Skeletal muscle tissue (tissue), 4 donors: ENCODE data around the gene SDE2. TPM values are rescaled to one million over a fixed set of nuclear protein-coding genes. Genes with fewer than 3 reads are reported as not detected.

ENCODE experiments used
- H3K27ac ChIP-seq: one replicate; pipeline ENCODE4 v1.7.0; 2013; ENCODE audit warnings: mild to moderate bottlenecking, low read depth, low read length, inconsistent platforms
- H3K27me3 ChIP-seq, 3 donors: one replicate each; pipeline ENCODE4 v1.7.0; 2013; ENCODE audit warnings: low read length in 3 of 3; ENCODE audit not compliant: control insufficient read depth in 3 of 3, insufficient read depth in 3 of 3
- H3K36me3 ChIP-seq, 3 donors: one replicate each; pipeline ENCODE4 v1.7.0; 2013; ENCODE audit warnings: low read length in 3 of 3; ENCODE audit not compliant: control insufficient read depth in 3 of 3, insufficient read depth in 3 of 3
- H3K4me1 ChIP-seq, 3 donors: one replicate each; pipeline ENCODE4 v1.7.0; 2013; ENCODE audit warnings: low read length in 3 of 3, mild to moderate bottlenecking in 3 of 3; ENCODE audit not compliant: control insufficient read depth in 3 of 3, insufficient read depth in 3 of 3
- H3K4me3 ChIP-seq, 3 donors: one replicate each; pipeline ENCODE4 v1.7.0; 2013; ENCODE audit warnings: low read length in 3 of 3
- H3K9ac ChIP-seq, 3 donors: one replicate each; pipeline ENCODE4 v1.7.0; 2013; ENCODE audit warnings: low read length in 3 of 3, mild to moderate bottlenecking in 3 of 3, moderate library complexity in 2 of 3, low read depth in 1 of 3
- H3K9me3 ChIP-seq, 3 donors: one replicate each; pipeline ENCODE4 v1.7.0; 2013; ENCODE audit warnings: low read length in 3 of 3; ENCODE audit not compliant: control insufficient read depth in 3 of 3
- total RNA-seq: library from RNA; depleted of rRNA; stranded (reverse); fragments of >200 nt; gene quantifications from one replicate; pipeline ENCODE4 v1.2.3, GENCODE V29; 2014
- donor health status: Osteomylitis.

SDE2 gene
- total RNA-seq, 1 donor from 2014 or later, result 28.2 TPM

GRCh38 chr1:225963735-225964530 lies 35.2 kb downstream of the SDE2 start:
- H3K9ac ChIP-seq, result no peak overlapping the region
- no peaks in the 10 kb centered on the region for H3K36me3 ChIP-seq
- H3K9me3 ChIP-seq, result no peaks in the 10 kb centered on the region
- H3K27me3 ChIP-seq, result no peaks in the 10 kb centered on the region
- no peak overlapping the region for H3K27ac ChIP-seq
- H3K4me3 ChIP-seq, result no peak overlapping the region
- no peaks in the 10 kb centered on the region for H3K4me1 ChIP-seq

GRCh38 chr1:225962440-225962975 lies 36.6 kb downstream of the SDE2 start:
- no peaks in the 10 kb centered on the region for H3K36me3 ChIP-seq
- no peaks in the 10 kb centered on the region for H3K9me3 ChIP-seq
- H3K27ac ChIP-seq, result no peak overlapping the region
- H3K9ac ChIP-seq, result no peak overlapping the region
- H3K4me1 ChIP-seq, result no peaks in the 10 kb centered on the region
- no peak overlapping the region for H3K4me3 ChIP-seq
- no peaks in the 10 kb centered on the region for H3K27me3 ChIP-seq

DNA sequence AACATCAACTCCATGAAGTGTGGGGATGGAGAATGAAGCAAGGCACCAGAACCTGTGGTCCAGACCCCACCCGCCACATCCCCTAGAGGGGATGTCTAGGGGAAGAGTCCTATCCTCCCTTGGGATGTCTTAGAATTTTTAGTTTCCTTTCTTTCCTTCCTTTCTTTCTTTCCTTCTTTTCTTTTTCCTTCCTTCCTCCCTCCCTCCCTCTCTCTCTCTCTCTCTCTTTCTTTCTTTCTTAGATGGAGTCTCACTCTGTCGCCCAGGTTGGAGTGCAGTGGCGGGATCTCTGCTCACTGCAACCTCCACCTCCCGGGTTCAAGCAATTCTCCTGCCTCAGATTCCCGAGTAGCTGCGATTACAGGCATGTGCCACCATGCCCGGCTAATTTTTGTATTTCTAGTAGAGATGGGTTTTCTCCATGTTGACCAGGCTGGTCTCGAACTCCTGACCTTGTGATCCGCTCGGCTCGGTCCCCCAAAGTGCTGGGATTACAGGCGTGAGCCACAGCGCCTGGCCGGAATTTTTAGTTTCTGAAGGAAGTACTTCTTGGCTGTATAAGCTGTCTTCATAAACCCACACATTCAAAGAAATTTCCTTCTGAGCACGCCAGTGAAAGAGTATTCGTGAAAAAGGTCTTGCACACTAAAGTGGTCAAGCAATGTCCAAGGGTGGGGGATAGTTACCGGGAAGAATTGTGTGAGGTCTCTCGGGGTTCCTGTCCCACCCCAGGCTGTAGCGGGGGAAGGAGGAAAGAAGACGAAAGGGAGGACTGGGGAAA lies 37.3 kb downstream of the SDE2 start:
- H3K4me1 ChIP-seq, result no peaks in the 10 kb centered on the region
- no peaks in the 10 kb centered on the region for H3K9me3 ChIP-seq
- H3K36me3 ChIP-seq, result no peaks in the 10 kb centered on the region
- no peak overlapping the region for H3K4me3 ChIP-seq
- no peak overlapping the region for H3K27ac ChIP-seq
- no peaks in the 10 kb centered on the region for H3K27me3 ChIP-seq
- no peak overlapping the region for H3K9ac ChIP-seq

DNA sequence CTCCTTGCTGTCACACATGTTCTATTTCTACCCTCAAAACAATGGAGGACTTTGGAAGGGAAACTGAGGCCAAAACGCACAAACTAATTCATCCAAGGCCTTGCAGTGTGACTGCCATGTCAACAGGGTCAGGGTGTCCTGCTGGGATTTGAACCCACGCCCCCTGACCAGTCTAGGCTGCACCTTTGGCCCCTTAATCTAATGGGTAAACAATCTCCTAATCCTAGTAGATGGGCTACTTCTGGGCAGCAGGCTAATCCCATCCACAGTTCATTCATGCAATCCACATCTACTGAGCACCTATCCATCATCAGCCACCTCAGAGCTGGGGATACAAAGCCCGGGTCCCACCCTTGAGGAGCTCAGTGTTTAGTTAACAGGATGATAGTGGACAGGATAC lies 41.1 kb downstream of the SDE2 start:
- Histone ChIP-seq H3K9me3 (no peaks in the 10 kb centered on the region), H3K4me1 (no peaks in the 10 kb centered on the region), H3K27me3 (peaks cover 0 to 3% (median 0%) of the 10 kb centered on the region in 3 donors), H3K9ac (no peak overlapping the region), H3K36me3 (no peaks in the 10 kb centered on the region), H3K27ac (no peak overlapping the region), H3K4me3 (no peak overlapping the region)

DNA sequence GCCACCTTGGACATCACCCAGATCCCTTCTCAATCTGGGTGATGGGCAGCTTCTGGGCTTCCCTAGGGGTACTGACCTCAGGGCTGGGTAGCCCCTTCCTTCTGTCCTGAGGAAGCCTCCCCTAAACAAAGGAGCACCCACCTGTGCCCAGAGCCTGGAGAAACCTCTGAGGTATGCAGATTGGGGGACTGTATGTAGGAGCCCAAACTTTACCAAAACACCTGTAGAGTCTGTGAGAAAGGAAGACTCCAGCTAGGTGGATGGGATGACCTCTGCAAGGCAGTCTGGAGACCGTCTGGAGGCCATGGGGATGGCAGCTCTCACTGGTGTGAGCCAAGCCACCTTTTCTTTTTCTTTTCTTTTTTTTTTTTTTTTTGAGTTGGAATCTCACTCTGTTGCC lies 44.4 kb downstream of the SDE2 start:
- Histone ChIP-seq H3K4me1 (no peaks in the 10 kb centered on the region), H3K36me3 (no peaks in the 10 kb centered on the region), H3K9me3 (no peaks in the 10 kb centered on the region), H3K27me3 (peaks cover 2 to 5% (median 3%) of the 10 kb centered on the region in 3 donors), H3K27ac (no peak overlapping the region), H3K9ac (no peak overlapping the region), H3K4me3 (no peak overlapping the region)

GRCh38 chr1:225953315-225953714 lies 45.8 kb downstream of the SDE2 start:
- Histone ChIP-seq H3K4me3 (no peak overlapping the region), H3K4me1 (no peaks in the 10 kb centered on the region), H3K9me3 (no peaks in the 10 kb centered on the region), H3K9ac (no peak overlapping the region), H3K36me3 (no peaks in the 10 kb centered on the region), H3K27ac (no peak overlapping the region), H3K27me3 (peaks cover 2 to 7% (median 5%) of the 10 kb centered on the region in 3 donors)

DNA sequence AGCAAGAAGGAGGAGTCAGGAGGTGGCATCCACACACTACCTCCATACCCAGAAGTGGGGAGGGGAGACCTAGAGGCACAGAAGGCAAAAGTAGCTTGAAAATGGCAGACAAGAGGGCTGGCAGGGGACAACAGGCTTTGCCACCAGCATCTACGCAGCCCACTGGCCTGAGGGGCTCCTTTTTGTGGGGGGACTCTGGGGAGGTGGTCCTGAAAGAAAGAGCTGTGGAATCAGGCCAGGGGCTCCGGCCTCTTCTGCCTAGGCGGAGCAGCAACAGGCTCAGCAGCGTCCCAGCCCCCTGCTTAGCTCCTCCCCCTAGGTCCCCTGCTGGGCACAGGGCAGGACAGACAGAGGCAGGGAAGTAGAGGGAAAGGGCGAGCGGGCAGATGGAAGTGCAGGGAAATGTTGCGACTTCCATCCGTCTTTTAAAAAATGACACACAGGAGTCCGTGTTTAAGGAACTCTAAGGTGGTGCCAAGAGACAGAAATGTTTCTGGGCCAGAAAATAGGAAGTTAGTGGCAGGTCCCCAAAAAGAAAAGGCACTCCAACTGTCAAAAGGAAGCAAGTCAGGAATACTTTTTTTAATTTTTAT lies 48.1 kb downstream of the SDE2 start:
- Histone ChIP-seq H3K27me3 (peaks cover 2 to 10% (median 7%) of the 10 kb centered on the region in 3 donors), H3K27ac (no peak overlapping the region), H3K36me3 (no peaks in the 10 kb centered on the region), H3K4me1 (no peaks in the 10 kb centered on the region), H3K9me3 (no peaks in the 10 kb centered on the region), H3K4me3 (no peak overlapping the region), H3K9ac (no peak overlapping the region)

DNA sequence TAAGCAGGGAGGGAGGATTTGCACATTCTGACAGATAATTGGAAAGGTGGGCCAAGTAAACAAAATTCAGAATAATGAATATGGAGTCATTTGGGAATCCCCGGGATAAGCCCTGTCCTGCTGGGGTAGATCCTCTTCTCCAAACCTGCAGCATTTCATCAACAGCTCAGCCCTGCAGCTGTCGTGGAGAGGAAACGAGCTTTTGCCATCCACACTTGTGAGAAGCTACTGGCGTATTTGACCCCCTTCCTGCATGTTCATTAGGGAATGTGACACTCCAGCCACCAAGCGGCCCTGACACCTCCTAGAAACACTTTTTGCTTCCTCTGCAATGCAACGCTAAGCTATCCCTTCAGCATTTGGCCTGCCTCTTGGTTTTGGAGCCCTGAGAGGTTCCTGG lies 50.1 kb downstream of the SDE2 start:
- no peaks in the 10 kb centered on the region for H3K4me1 ChIP-seq
- no peak overlapping the region for H3K27ac ChIP-seq
- no peaks in the 10 kb centered on the region for H3K9me3 ChIP-seq
- peaks cover 2 to 13% (median 7%) of the 10 kb centered on the region in 3 donors for H3K27me3 ChIP-seq
- no peak overlapping the region for H3K9ac ChIP-seq
- no peaks in the 10 kb centered on the region for H3K36me3 ChIP-seq
- no peak overlapping the region for H3K4me3 ChIP-seq

DNA sequence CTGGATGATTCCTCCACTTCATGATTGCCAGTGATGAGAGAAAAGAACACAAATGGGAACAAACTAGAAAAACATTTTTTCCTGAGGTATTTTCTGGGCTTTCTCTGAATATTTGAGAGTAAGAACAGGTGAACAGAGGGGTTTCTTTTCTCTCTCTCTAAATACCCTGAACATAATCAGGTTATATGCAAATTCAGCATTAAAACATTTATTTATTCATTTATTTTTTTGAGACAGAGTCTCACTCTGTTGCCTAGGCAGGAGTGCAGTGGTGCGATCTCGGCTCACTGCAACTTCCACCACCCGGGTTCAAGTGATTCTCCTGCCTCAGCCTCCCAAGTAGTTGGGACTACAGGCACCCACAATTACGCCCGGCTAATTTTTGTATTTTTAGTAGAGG lies 52.3 kb downstream of the SDE2 start:
- Histone ChIP-seq H3K9ac (no peak overlapping the region), H3K4me1 (peaks cover 2 to 5% (median 2%) of the 10 kb centered on the region in 3 donors), H3K36me3 (no peaks in the 10 kb centered on the region), H3K27ac (no peak overlapping the region), H3K4me3 (no peak overlapping the region), H3K27me3 (peaks cover 2 to 13% (median 7%) of the 10 kb centered on the region in 3 donors), H3K9me3 (no peaks in the 10 kb centered on the region)
